Loucy (cell line): Measurements from ENCODE around the gene POLR1D.

Experiments
- H2AFZ ChIP-seq: fragments of 200-600 bp; sonication (generic); 2 replicates; pipeline ENCODE4 v1.6.0; 2016; ENCODE audit warnings: antibody characterized with exemption, mild to moderate bottlenecking, low read length, moderate library complexity
- H3F3A ChIP-seq: fragments of 200-600 bp; 2 replicates; pipeline ENCODE4 v1.6.0; 2016; ENCODE audit warnings: antibody characterized with exemption, low read depth, mild to moderate bottlenecking
- H3K27me3 ChIP-seq: fragments of 200-600 bp; sonication (generic); 2 replicates; pipeline ENCODE4 v1.6.1; 2014; ENCODE audit warnings: low read length, mild to moderate bottlenecking; ENCODE audit not compliant: insufficient read depth, poor library complexity, severe bottlenecking
- H3K36me3 ChIP-seq: fragments of 200-600 bp; sonication (generic); 2 replicates; pipeline ENCODE4 v1.6.1; 2016; ENCODE audit warnings: low read length; ENCODE audit not compliant: insufficient read depth
- H3K4me1 ChIP-seq: fragments of 200-600 bp; sonication (generic); 2 replicates; pipeline ENCODE4 v1.5.1; 2014; ENCODE audit warnings: low read length, mild to moderate bottlenecking; ENCODE audit not compliant: insufficient read depth, poor library complexity, severe bottlenecking
- H3K4me2 ChIP-seq: fragments of 200-600 bp; sonication (generic); 2 replicates; pipeline ENCODE4 v1.6.0; 2014; ENCODE audit warnings: antibody characterized with exemption, low read length, low read depth, mild to moderate bottlenecking; ENCODE audit not compliant: poor library complexity, severe bottlenecking
- H3K4me3 ChIP-seq: fragments of 200-600 bp; sonication (generic); 2 replicates; pipeline ENCODE4 v1.5.1; 2014; ENCODE audit warnings: low read length, mild to moderate bottlenecking, mixed read lengths; ENCODE audit not compliant: poor library complexity, severe bottlenecking
- H3K79me2 ChIP-seq: fragments of 200-600 bp; sonication (generic); 2 replicates; pipeline ENCODE4 v1.6.1; 2014; ENCODE audit warnings: low read length; ENCODE audit not compliant: insufficient read depth
- H3K9ac ChIP-seq: fragments of 200-600 bp; sonication (generic); 2 replicates; pipeline ENCODE4 v1.6.0; 2014; ENCODE audit warnings: mild to moderate bottlenecking, low read depth, low read length, moderate library complexity; ENCODE audit not compliant: poor library complexity, severe bottlenecking
- H3K9me2 ChIP-seq: fragments of 200-600 bp; sonication (generic); replicated peaks from 2 replicates; pipeline ENCODE4 v1.6.1; 2016; ENCODE audit warnings: low read depth, low read length, mixed read lengths
- H3K9me3 ChIP-seq: fragments of 200-600 bp; sonication (generic); 2 replicates; pipeline ENCODE4 v1.6.1; 2014; ENCODE audit warnings: mild to moderate bottlenecking, antibody characterized with exemption, low read length, low read depth; ENCODE audit not compliant: insufficient read depth
- H4K20me1 ChIP-seq: fragments of 200-600 bp; sonication (generic); 2 replicates; pipeline ENCODE4 v1.6.0; 2014; ENCODE audit warnings: antibody characterized with exemption, low read length, mild to moderate bottlenecking; ENCODE audit not compliant: insufficient read depth, poor library complexity, severe bottlenecking
- EZH2phosphoT487 ChIP-seq: fragments of 200-600 bp; IDR thresholded peaks from 2 replicates; pipeline ENCODE4 v1.6.1; 2018; ENCODE audit warnings: antibody characterized with exemption, mild to moderate bottlenecking, moderate library complexity, borderline replicate concordance
- TF ChIP-seq, protein P1 (sequence below): fragments of 200-600 bp; sonication (generic); conservative IDR thresholded peaks from 2 replicates; pipeline ENCODE4 v1.5.1; 2014; ENCODE audit warnings: mild to moderate bottlenecking, antibody characterized with exemption, low read length

Gene POLR1D

DNA sequence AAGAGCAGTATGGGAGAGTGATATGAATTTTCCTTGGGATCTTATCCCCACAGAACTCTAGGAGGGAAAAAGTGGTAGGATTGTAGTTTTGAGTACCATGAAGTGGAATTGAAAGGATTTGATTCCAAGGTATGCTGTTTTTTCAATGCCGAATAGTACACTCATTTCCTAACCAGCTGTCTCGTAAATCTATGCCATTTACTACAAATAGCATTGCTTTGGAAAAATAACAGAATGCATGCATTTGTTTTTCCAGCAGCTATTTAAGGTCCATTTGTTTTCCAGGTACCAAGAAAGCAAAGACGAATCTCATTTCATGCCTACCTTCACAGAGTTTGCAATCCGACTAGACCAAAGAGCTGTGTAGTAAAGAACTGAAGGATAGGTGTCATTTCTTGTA lies 10.5 kb downstream of the POLR1D start:
- Histone ChIP-seq H3K4me3 (no peak overlapping the region), H3K79me2 (peaks cover 63% of the 10 kb centered on the region)
- TF ChIP-seq, protein P1, sequence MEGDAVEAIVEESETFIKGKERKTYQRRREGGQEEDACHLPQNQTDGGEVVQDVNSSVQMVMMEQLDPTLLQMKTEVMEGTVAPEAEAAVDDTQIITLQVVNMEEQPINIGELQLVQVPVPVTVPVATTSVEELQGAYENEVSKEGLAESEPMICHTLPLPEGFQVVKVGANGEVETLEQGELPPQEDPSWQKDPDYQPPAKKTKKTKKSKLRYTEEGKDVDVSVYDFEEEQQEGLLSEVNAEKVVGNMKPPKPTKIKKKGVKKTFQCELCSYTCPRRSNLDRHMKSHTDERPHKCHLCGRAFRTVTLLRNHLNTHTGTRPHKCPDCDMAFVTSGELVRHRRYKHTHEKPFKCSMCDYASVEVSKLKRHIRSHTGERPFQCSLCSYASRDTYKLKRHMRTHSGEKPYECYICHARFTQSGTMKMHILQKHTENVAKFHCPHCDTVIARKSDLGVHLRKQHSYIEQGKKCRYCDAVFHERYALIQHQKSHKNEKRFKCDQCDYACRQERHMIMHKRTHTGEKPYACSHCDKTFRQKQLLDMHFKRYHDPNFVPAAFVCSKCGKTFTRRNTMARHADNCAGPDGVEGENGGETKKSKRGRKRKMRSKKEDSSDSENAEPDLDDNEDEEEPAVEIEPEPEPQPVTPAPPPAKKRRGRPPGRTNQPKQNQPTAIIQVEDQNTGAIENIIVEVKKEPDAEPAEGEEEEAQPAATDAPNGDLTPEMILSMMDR = no peak

GRCh38 chr13:27632648-27633047 lies 11.0 kb downstream of the POLR1D start:
- H4K20me1 ChIP-seq = peaks cover 35% of the 10 kb centered on the region
- no peak for TF ChIP-seq EZH2phosphoT487
- TF ChIP-seq, protein P1 = no peak
- no peak overlapping the region for H3K9ac ChIP-seq
- no peak overlapping the region for H3K4me3 ChIP-seq
- H3K4me2 ChIP-seq = no peak overlapping the region
- H2AFZ ChIP-seq = no peak overlapping the region
- H3K36me3 ChIP-seq = no peaks in the 10 kb centered on the region
- H3F3A ChIP-seq = no peaks in the 10 kb centered on the region; the same call in 1 of the 2 replicates
- H3K27me3 ChIP-seq = no peaks in the 10 kb centered on the region
- H3K9me2 ChIP-seq = no peaks in the 10 kb centered on the region
- no peaks in the 10 kb centered on the region for H3K9me3 ChIP-seq
- peaks cover 32% of the 10 kb centered on the region for H3K4me1 ChIP-seq
- peaks cover 59% of the 10 kb centered on the region for H3K79me2 ChIP-seq

More for the DNA sequence above, 10.5 kb downstream of the POLR1D start:
- no peaks in the 10 kb centered on the region for H3K9me2 ChIP-seq
- peaks cover 40% of the 10 kb centered on the region for H4K20me1 ChIP-seq
- peak overlapping the region; percentile 48 for H3K4me2 ChIP-seq
- H3K4me1 ChIP-seq = peaks cover 34% of the 10 kb centered on the region
- no peaks in the 10 kb centered on the region for H3K9me3 ChIP-seq
- H3F3A ChIP-seq = no peaks in the 10 kb centered on the region; the same call in 1 of the 2 replicates
- no peaks in the 10 kb centered on the region for H3K36me3 ChIP-seq
- no peak overlapping the region for H2AFZ ChIP-seq
- no peak overlapping the region for H3K9ac ChIP-seq
- no peaks in the 10 kb centered on the region for H3K27me3 ChIP-seq

DNA sequence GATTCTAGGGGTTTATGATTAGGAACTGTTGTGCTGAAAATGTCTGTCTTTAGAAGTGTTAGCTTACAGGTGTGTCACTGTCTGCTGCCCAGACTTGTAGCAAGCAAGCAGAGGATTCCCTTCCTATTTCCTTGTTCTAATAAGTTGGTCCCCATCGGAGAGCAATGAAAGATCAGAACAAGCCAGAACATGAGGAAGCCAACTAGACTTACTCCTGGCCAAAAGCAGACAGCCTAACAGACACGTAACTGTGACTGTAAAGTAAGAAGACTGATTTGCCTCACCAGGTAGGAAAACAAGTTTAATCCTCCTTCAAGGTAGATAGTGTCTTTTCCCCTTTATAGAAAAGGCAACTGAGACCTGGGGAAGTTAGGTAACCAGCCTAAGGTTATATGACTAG lies 12.5 kb downstream of the POLR1D start:
- Histone ChIP-seq H3K27me3 (no peaks in the 10 kb centered on the region), H4K20me1 (peaks cover 30% of the 10 kb centered on the region), H3K4me2 (no peak overlapping the region), H3K9ac (no peak overlapping the region), H2AFZ (no peak overlapping the region), H3K9me2 (no peaks in the 10 kb centered on the region), H3K4me1 (peaks cover 44% of the 10 kb centered on the region), H3K79me2 (peaks cover 57% of the 10 kb centered on the region), H3K4me3 (no peak overlapping the region), H3K9me3 (no peaks in the 10 kb centered on the region), H3K36me3 (no peaks in the 10 kb centered on the region), H3F3A (no peaks in the 10 kb centered on the region; the same call in 1 of the 2 replicates)
- TF ChIP-seq, protein P1 = no peak
- TF ChIP-seq EZH2phosphoT487 = no peak
